Adrenal gland (tissue), 5 donors: ENCODE measurements around the gene OR11H7.

ENCODE experiments used
- CTCF ChIP-seq, 6 experiments: fragments of 450-650 bp in 4 of 6; fragments of 200-600 bp in 2 of 6; sonication (generic) in 1 of 6; IDR thresholded peaks; 1 replicate in 5 of 6; 2 replicates in 1 of 6; pipeline versions ENCODE4 v1.5.1 to v1.8.0; 2016 to 2021; ENCODE audit warnings: antibody characterized with exemption in 6 of 6, mild to moderate bottlenecking in 2 of 6, moderate library complexity in 1 of 6
- POLR2A ChIP-seq, 2 donors: fragments of 450-650 bp; IDR thresholded peaks; one replicate each; pipeline ENCODE4 v1.6.1; 2017; ENCODE audit warnings: antibody characterized with exemption in 2 of 2, mild to moderate bottlenecking in 2 of 2, moderate library complexity in 1 of 2
- donor health status: DM: no; HTN: no; CAD: no.

- TF ChIP-seq CTCF (IDR thresholded peaks at IDR 0.05) (no peak), POLR2A (IDR thresholded peaks at IDR 0.05) (no peak)
Measured at GRCh38 chr14:20277409-20277808, 48.6 kb downstream of the OR11H7 start.
